HCT116 (cell line): Measurements from ENCODE around the gene FAM221B. TPM values are rescaled to one million over a fixed set of nuclear protein-coding genes. Genes with fewer than 3 reads are reported as not detected.

Experiments used
- ATAC-seq: fragments of 200-7000 bp; cut with Tn5 transposase; 2 replicates; pipeline ENCODE4 v1.9.1; 2020; ENCODE audit warnings: mild to moderate bottlenecking, moderate library complexity
- BruUV-seq: library from RNA; stranded (reverse); fragments of 400-500 nt; replicated peaks from 2 replicates; lab custom pipeline; 2021; lab: Mats Ljungman, UMichigan
- CTCF ChIA-PET: fragments of 300-600 bp; sonication (Branson Sonifier 250); formaldehyde crosslinking; loops from one replicate; lab custom pipeline; 2021; ENCODE audit warnings: antibody characterized with exemption; lab: Charles Lee
- POLR2A ChIA-PET: fragments of 300-600, 350-600 bp; sonication (Branson Sonifier 250); formaldehyde crosslinking; loops from one replicate; lab custom pipeline; 2021; ENCODE audit warnings: antibody characterized with exemption; lab: Charles Lee
- RAD21 ChIA-PET, 2 experiments: fragments of 300-600 bp; sonication (Branson Sonifier 250); formaldehyde crosslinking; loops; one replicate each; lab custom pipeline; 2023; ENCODE audit warnings: low total read pairs in 2 of 2; ENCODE audit not compliant: uncharacterized antibody in 2 of 2, unreplicated experiment in 2 of 2, low non-redundant PET in 1 of 2; lab: Charles Lee
- DNase-seq: peaks from one replicate; pipeline ENCODE4 v3.0.0-alpha.2; 2010; ENCODE audit warnings: low read depth, low spot score
- H2AFZ ChIP-seq: fragments of 200-600 bp; shearing (Covaris generic), sonication (generic); 2 replicates; pipeline ENCODE4 v1.6.1; 2017; ENCODE audit warnings: low read depth, mixed run types, mixed read lengths, antibody characterized with exemption, low read length; ENCODE audit not compliant: poor library complexity, severe bottlenecking
- H3K27ac ChIP-seq: 2 replicates; pipeline ENCODE4 v1.5.1; 2012; ENCODE audit warnings: low read depth, low read length
- H3K27me3 ChIP-seq: fragments of 200-600 bp; sonication (generic); 2 replicates; pipeline ENCODE4 v1.6.1; 2016; ENCODE audit warnings: mixed run types, low read length, mixed read lengths; ENCODE audit not compliant: insufficient read depth
- H3K36me3 ChIP-seq, 2 experiments: fragments of 200-500 bp in 1 of 2; fragments of 200-600 bp in 1 of 2; sonication (Bioruptor generic) in 1 of 2; sonication (generic) in 1 of 2; 2 replicates each; pipeline versions ENCODE4 v1.5.1 to v1.6.1; 2014 to 2016; ENCODE audit warnings: low read length in 2 of 2, inconsistent platforms in 1 of 2, mixed read lengths in 1 of 2, mixed run types in 1 of 2; ENCODE audit not compliant: insufficient read depth in 2 of 2, control insufficient read depth in 1 of 2
- H3K4me1 ChIP-seq, 2 experiments: fragments of 200-600 bp in 1 of 2; sonication (generic) in 1 of 2; 2 replicates each; pipeline versions ENCODE4 v1.5.1 to v1.6.1; 2012 to 2017; ENCODE audit warnings: low read length in 2 of 2, inconsistent platforms in 1 of 2, mild to moderate bottlenecking in 1 of 2, mixed read lengths in 1 of 2, mixed run types in 1 of 2, moderate library complexity in 1 of 2; ENCODE audit not compliant: insufficient read depth in 2 of 2, control insufficient read depth in 1 of 2
- H3K4me2 ChIP-seq: fragments of 200-600 bp; sonication (generic); 2 replicates; pipeline ENCODE4 v1.6.1; 2017; ENCODE audit warnings: mixed run types, low read length, mixed read lengths
- H3K4me3 ChIP-seq, 2 experiments: fragments of 200-600 bp in 1 of 2; sonication (generic) in 1 of 2; replicated peaks in 1 of 2; 2 replicates each; pipeline ENCODE4 v1.5.1; 2011 to 2016; ENCODE audit warnings: low read length in 2 of 2, control low read depth in 1 of 2, low read depth in 1 of 2, mild to moderate bottlenecking in 1 of 2, mixed read lengths in 1 of 2, mixed run types in 1 of 2
- H3K79me2 ChIP-seq: fragments of 200-600 bp; sonication (generic); 2 replicates; pipeline ENCODE4 v1.6.1; 2017; ENCODE audit warnings: mild to moderate bottlenecking, mixed run types, low read length, moderate library complexity, mixed read lengths; ENCODE audit not compliant: insufficient read depth
- H3K9ac ChIP-seq: fragments of 200-600 bp; sonication (generic); 2 replicates; pipeline ENCODE4 v1.6.1; 2016; ENCODE audit warnings: low read length, mixed read lengths
- H3K9me2 ChIP-seq: fragments of 200-600 bp; sonication (generic), shearing (Covaris generic); 2 replicates; pipeline ENCODE4 v1.6.1; 2017; ENCODE audit warnings: mixed run types, mild to moderate bottlenecking, moderate library complexity; ENCODE audit not compliant: insufficient read depth
- H3K9me3 ChIP-seq, 2 experiments: fragments of 200-500 bp in 1 of 2; fragments of 200-600 bp in 1 of 2; sonication (Bioruptor generic) in 1 of 2; sonication (generic) in 1 of 2; 2 replicates each; pipeline ENCODE4 v1.6.1; 2014 to 2017; ENCODE audit warnings: low read length in 2 of 2, mixed read lengths in 2 of 2, inconsistent platforms in 1 of 2, low read depth in 1 of 2, mild to moderate bottlenecking in 1 of 2, mixed run types in 1 of 2, moderate library complexity in 1 of 2; ENCODE audit not compliant: control insufficient read depth in 1 of 2, insufficient read depth in 1 of 2
- H4K20me1 ChIP-seq: fragments of 200-600 bp; sonication (generic), shearing (Covaris generic); 2 replicates; pipeline ENCODE4 v1.6.1; 2017; ENCODE audit warnings: mixed run types, mild to moderate bottlenecking, moderate library complexity; ENCODE audit not compliant: insufficient read depth
- CBX3 ChIP-seq: IDR thresholded peaks from 2 replicates; pipeline ENCODE4 v1.6.1; 2012; ENCODE audit warnings: low read depth
- CEBPB ChIP-seq: IDR thresholded peaks from 2 replicates; pipeline ENCODE4 v1.6.1; 2012; ENCODE audit warnings: low read depth
- CTCF ChIP-seq, 3 experiments: fragments of 200-600 bp in 1 of 3; sonication (generic) in 1 of 3; IDR thresholded peaks in 2 of 3; conservative IDR thresholded peaks in 1 of 3; 2 replicates each; pipeline ENCODE4 v1.5.1; 2012 to 2017; ENCODE audit warnings: low read depth in 2 of 3, low read length in 2 of 3, antibody characterized with exemption in 1 of 3, borderline replicate concordance in 1 of 3, control low read depth in 1 of 3, mild to moderate bottlenecking in 1 of 3, mixed read lengths in 1 of 3, mixed run types in 1 of 3, moderate library complexity in 1 of 3; ENCODE audit not compliant: insufficient read depth in 1 of 3
- ELF1 ChIP-seq: IDR thresholded peaks from 2 replicates; pipeline ENCODE4 v1.6.1; 2012; ENCODE audit warnings: low read depth, borderline replicate concordance
- EZH2phosphoT487 ChIP-seq: fragments of 200-600 bp; IDR thresholded peaks from 2 replicates; pipeline ENCODE4 v1.6.1; 2018; ENCODE audit warnings: antibody characterized with exemption, borderline replicate concordance
- MAX ChIP-seq: IDR thresholded peaks from 2 replicates; pipeline ENCODE4 v1.6.1; 2012
- POLR2A ChIP-seq: IDR thresholded peaks from 2 replicates; pipeline ENCODE4 v1.7.0; 2011; ENCODE audit warnings: borderline replicate concordance; ENCODE audit not compliant: insufficient read depth, insufficient read length; ENCODE audit errors: extremely low read depth
- POLR2AphosphoS5 ChIP-seq: IDR thresholded peaks from 2 replicates; pipeline ENCODE4 v1.6.1; 2011; ENCODE audit warnings: mild to moderate bottlenecking, low read depth, low read length, moderate library complexity
- RAD21 ChIP-seq: IDR thresholded peaks from 2 replicates; pipeline ENCODE4 v1.6.1; 2012; ENCODE audit warnings: low read depth, mild to moderate bottlenecking
- SP1 ChIP-seq: IDR thresholded peaks from 2 replicates; pipeline ENCODE4 v1.6.1; 2012; ENCODE audit warnings: low read depth
- SRF ChIP-seq: IDR thresholded peaks from 2 replicates; pipeline ENCODE4 v1.6.1; 2012; ENCODE audit warnings: low read depth
- ZFX ChIP-seq: fragments of 450-650 bp; IDR thresholded peaks from 2 replicates; pipeline ENCODE4 v1.6.1; 2017
- ZNF274 ChIP-seq: fragments of 200-500 bp; sonication (Bioruptor generic); IDR thresholded peaks from 2 replicates; pipeline ENCODE4 v1.6.1; 2014; ENCODE audit warnings: mild to moderate bottlenecking, low read depth, low read length, inconsistent platforms
- intact Hi-C: fragments of 100-400 bp; cut with micrococcal nuclease; formaldehyde crosslinking; loops from 2 replicates; pipeline ENCODE4 v1.10.0; 2022
- total RNA-seq: library from RNA; stranded (reverse); gene quantifications from one replicate; pipeline ENCODE4 v1.2.1, GENCODE V29; 2021; ENCODE audit not compliant: unreplicated experiment
- TF ChIP-seq, protein P1 (sequence below): IDR thresholded peaks from 2 replicates; pipeline ENCODE4 v1.6.1; 2012

FAM221B gene
- total RNA-seq, 1 experiment from 2014 or later, result not detected

DNA sequence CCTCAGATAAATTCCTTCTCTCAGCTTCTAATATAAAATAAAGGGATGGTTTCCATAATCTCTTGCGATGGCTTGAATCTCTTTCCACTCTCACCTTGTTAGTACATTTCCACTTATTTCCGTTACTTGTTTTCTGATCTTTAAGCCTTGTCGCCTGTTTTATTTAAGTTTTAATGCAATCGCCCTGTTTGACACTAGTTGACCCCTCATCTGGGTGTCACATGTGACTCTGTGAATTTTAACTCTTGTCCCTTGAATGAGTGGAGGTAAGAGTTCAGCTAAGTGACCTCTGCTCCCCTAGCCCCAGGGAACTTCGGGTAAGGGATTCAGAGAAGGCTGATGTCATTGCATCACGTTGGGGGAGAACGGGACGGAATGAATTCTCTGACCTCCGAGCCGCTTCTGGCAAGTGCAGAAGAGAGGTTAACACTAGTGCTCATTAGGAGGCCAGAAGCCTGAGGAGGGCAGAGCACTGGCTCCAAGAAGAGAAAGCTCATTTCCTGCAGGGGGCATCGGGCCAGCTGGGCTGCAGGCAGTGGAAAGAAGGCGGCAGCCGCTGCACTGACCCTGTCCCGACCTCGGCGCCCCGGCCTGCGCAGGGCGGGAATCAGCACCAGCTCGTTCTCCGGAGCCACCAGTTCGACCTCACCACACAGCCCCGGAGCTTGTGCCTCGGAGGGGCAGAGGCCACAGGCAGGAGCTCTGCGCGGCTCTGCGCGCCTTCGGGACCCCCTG lies 14.3 kb downstream of the FAM221B start:
- H3K9me2 ChIP-seq, result no peaks in the 10 kb centered on the region
- intact Hi-C loops, result no loop called here
- ChIA-PET CTCF (interaction anchor here (1.0 to 2.1 kb wide), 6 partner anchors 12 to 153 kb away, joined by 3 to 13 read pairs (median 6); no protein-coding TSS in a partner anchor), POLR2A (interaction anchor here (1.2 to 1.3 kb wide), 2 partner anchors 14 to 68 kb away, joined by 3 read pairs; no protein-coding TSS in a partner anchor), RAD21 (no interaction called here)
- ATAC-seq (peak; percentile 33), DNase-seq (no peak)
- H3K27ac ChIP-seq, result peak overlapping the region; percentile 97
- peak overlapping the region; percentile 89 for H3K4me2 ChIP-seq
- H2AFZ ChIP-seq, result no peak overlapping the region
- no peaks in the 10 kb centered on the region for H4K20me1 ChIP-seq
- peak overlapping the region; percentile 86 to 88 for H3K4me3 ChIP-seq
- H3K4me1 ChIP-seq, result peaks cover 7 to 17% of the 10 kb centered on the region in 2 experiments; a peak in 3 of 4 replicates
- H3K9me3 ChIP-seq, result no peaks in the 10 kb centered on the region
- no peaks in the 10 kb centered on the region for H3K79me2 ChIP-seq
- H3K9ac ChIP-seq, result peak overlapping the region; percentile 95
- no peaks in the 10 kb centered on the region for H3K36me3 ChIP-seq
- TF ChIP-seq ZFX (peak; percentile 65; the same call in 1 of the 2 replicates), ELF1 (no peak), SP1 (no peak), EZH2phosphoT487 (no peak), CTCF (IDR thresholded peaks at IDR 0.05 in 2 of 3, conservative IDR thresholded peaks at IDR 0.05 in 1 of 3; ENCODE audit: borderline replicate concordance in 1 of 3, insufficient read depth in 1 of 3, low read depth in 2 of 3, low read length in 2 of 3) (peak in 2 of 3 experiments; percentile 22 to 30; a peak in 3 of 6 replicates), ZNF274 (no peak), CEBPB (no peak), POLR2AphosphoS5 (no peak), MAX (peak; percentile 28), CBX3 (no peak), RAD21 (no peak), POLR2A (no peak), SRF (no peak)
- TF ChIP-seq, protein P1, sequence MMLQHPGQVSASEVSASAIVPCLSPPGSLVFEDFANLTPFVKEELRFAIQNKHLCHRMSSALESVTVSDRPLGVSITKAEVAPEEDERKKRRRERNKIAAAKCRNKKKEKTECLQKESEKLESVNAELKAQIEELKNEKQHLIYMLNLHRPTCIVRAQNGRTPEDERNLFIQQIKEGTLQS, result no peak
- BruUV-seq, result TSS peak; percentile 42
- H3K27me3 ChIP-seq, result no peaks in the 10 kb centered on the region
